GM12878 (cell line): ENCODE results near the gene HINT2. TPM values are rescaled to one million over a fixed set of nuclear protein-coding genes. Genes with fewer than 3 reads are reported as not detected.

Experiments
- ATF7 ChIP-seq: fragments of 450-650 bp; IDR thresholded peaks from 2 replicates; pipeline ENCODE4 v1.6.1; 2016; ENCODE audit warnings: low read depth, mild to moderate bottlenecking
- BMI1 ChIP-seq: fragments of 450-650 bp; IDR thresholded peaks from 2 replicates; pipeline ENCODE4 v1.6.1; 2016; ENCODE audit warnings: mild to moderate bottlenecking, moderate library complexity, borderline replicate concordance
- CREB1 ChIP-seq: IDR thresholded peaks from 2 replicates; pipeline ENCODE4 v1.6.1; 2012; ENCODE audit warnings: low read depth, mild to moderate bottlenecking, inconsistent platforms
- ELK1 ChIP-seq: IDR thresholded peaks from 2 replicates; pipeline ENCODE4 v1.6.1; 2012; ENCODE audit warnings: low read depth, low read length, improper control_type of control experiment
- EP300 ChIP-seq, 2 experiments: fragments of 150-350 bp in 1 of 2; IDR thresholded peaks; 2 replicates each; pipeline ENCODE4 v1.6.1; 2011 to 2012; ENCODE audit warnings: low read depth in 2 of 2, low read length in 2 of 2, borderline replicate concordance in 1 of 2, improper control_type of control experiment in 1 of 2, inconsistent platforms in 1 of 2; ENCODE audit not compliant: control insufficient read depth in 1 of 2
- HCFC1 ChIP-seq: fragments of 150-350 bp; IDR thresholded peaks from 2 replicates; pipeline ENCODE4 v1.6.1; 2014; ENCODE audit warnings: low read length
- HDAC6 ChIP-seq: fragments of 200-600 bp; sonication (generic); IDR thresholded peaks from one replicate; pipeline ENCODE4 v1.8.0; 2017; ENCODE audit warnings: antibody characterized with exemption; ENCODE audit not compliant: unreplicated experiment
- IRF4 ChIP-seq: IDR thresholded peaks from 2 replicates; pipeline ENCODE4 v1.6.1; 2011; ENCODE audit warnings: low read depth, low read length
- MEF2A ChIP-seq: IDR thresholded peaks from 2 replicates; pipeline ENCODE4 v1.6.1; 2011; ENCODE audit warnings: low read depth, mild to moderate bottlenecking, low read length, moderate library complexity; ENCODE audit not compliant: insufficient read depth
- MLLT1 ChIP-seq: fragments of 450-650 bp; IDR thresholded peaks from 2 replicates; pipeline ENCODE4 v1.6.1; 2016; ENCODE audit warnings: mild to moderate bottlenecking
- MTA3 ChIP-seq: IDR thresholded peaks from 2 replicates; pipeline ENCODE4 v1.6.1; 2012; ENCODE audit warnings: low read length, inconsistent platforms, borderline replicate concordance
- NBN ChIP-seq: fragments of 450-650 bp; IDR thresholded peaks from 2 replicates; pipeline ENCODE4 v1.6.1; 2016
- NFIC ChIP-seq: IDR thresholded peaks from 2 replicates; pipeline ENCODE4 v1.6.1; 2012; ENCODE audit warnings: low read depth, mild to moderate bottlenecking, inconsistent platforms, low read length, moderate library complexity
- NKRF ChIP-seq: fragments of 450-650 bp; conservative IDR thresholded peaks from 2 replicates; pipeline ENCODE4 v1.6.1; 2017; ENCODE audit warnings: mild to moderate bottlenecking, moderate library complexity
- PBX3 ChIP-seq: IDR thresholded peaks from 2 replicates; pipeline ENCODE4 v1.6.1; 2011; ENCODE audit warnings: mild to moderate bottlenecking, low read depth, low read length, moderate library complexity; ENCODE audit not compliant: insufficient replicate concordance
- PML ChIP-seq: IDR thresholded peaks from 2 replicates; pipeline ENCODE4 v1.6.1; 2012; ENCODE audit warnings: low read length, inconsistent platforms
- POU2F2 ChIP-seq: IDR thresholded peaks from 3 replicates; pipeline ENCODE4 v1.6.1; 2011; ENCODE audit warnings: low read depth, mild to moderate bottlenecking, low read length, borderline replicate concordance
- SP1 ChIP-seq: IDR thresholded peaks from one replicate; pipeline ENCODE4 v1.6.1; 2011; ENCODE audit warnings: low read depth, low read length
- SREBF2 ChIP-seq: IDR thresholded peaks from 2 replicates; pipeline ENCODE4 v1.6.1; 2012; ENCODE audit warnings: mild to moderate bottlenecking, low read length
- TBL1XR1 ChIP-seq: IDR thresholded peaks from 2 replicates; pipeline ENCODE4 v1.6.1; 2012; ENCODE audit warnings: low read depth, low read length, improper control_type of control experiment
- TCF12 ChIP-seq: IDR thresholded peaks from 2 replicates; pipeline ENCODE4 v1.6.1; 2011; ENCODE audit warnings: low read depth, mild to moderate bottlenecking, low read length
- TCF3 ChIP-seq: IDR thresholded peaks from 2 replicates; pipeline ENCODE4 v1.6.1; 2012; ENCODE audit warnings: low read depth, mild to moderate bottlenecking, low read length, borderline replicate concordance; ENCODE audit not compliant: insufficient read depth
- YY1 ChIP-seq: IDR thresholded peaks from 2 replicates; pipeline ENCODE4 v1.6.1; 2011; ENCODE audit warnings: low read depth, mild to moderate bottlenecking, low read length
- ZNF217 ChIP-seq: fragments of 450-650 bp; IDR thresholded peaks from 2 replicates; pipeline ENCODE4 v1.6.1; 2017; ENCODE audit warnings: antibody characterized with exemption, mild to moderate bottlenecking
- polyA plus RNA-seq, 11 experiments: library from polyadenylated mRNA; depleted of rRNA in 4 of 11; unstranded in 6 of 11; stranded (reverse) in 5 of 11; fragments of >200 nt; fragmentation: Nextera tagmentation in 4 of 11; fragmentation: Illumina TruSeq in 1 of 11; extraction: Ambion mirVana in 4 of 11; extraction: Trizol in 1 of 11; gene quantifications; 1 replicate in 1 of 11; 2 replicates in 10 of 11; pipeline versions ENCODE4 v1.2.1 to v1.2.3, GENCODE V29; 2011 to 2016; ENCODE audit warnings: inconsistent platforms in 2 of 11, missing spikeins in 2 of 11, low read depth in 1 of 11
- total RNA-seq, 4 experiments: library from RNA; depleted of rRNA in 3 of 4; stranded (reverse); fragments of >200 nt in 3 of 4; fragmentation: Illumina TruSeq in 1 of 4; extraction: Trizol in 1 of 4; gene quantifications; 2 replicates each; pipeline versions ENCODE4 v1.2.1 to v1.2.3, GENCODE V29; 2013 to 2021

Gene HINT2
- total and polyA plus RNA-seq, 10 of the 15 experiments (the other 5 are each of a cell fraction or from before 2014, with no cell fraction given), result 12.1 to 144 (median 51.7) TPM

- TF ChIP-seq MEF2A (peak; percentile 94), SP1 (peak; percentile 45), IRF4 (peak; percentile 14; the same call in 1 of the 2 replicates), ATF7 (peak; percentile 64), PML (no peak), NKRF (no peak; the same call in 1 of the 2 replicates), TCF3 (peak; percentile 73; the same call in 1 of the 2 replicates), EP300 (IDR thresholded peaks at IDR 0.05; ENCODE audit: borderline replicate concordance in 1 of 2, control insufficient read depth in 1 of 2, low read depth in 2 of 2, low read length in 2 of 2) (0 out of 4 replicates have a peak, but pooled peaks of 1 of the 2 experiments have one; percentile 15), MTA3 (peak; percentile 57; the same call in 1 of the 2 replicates), BMI1 (no peak), YY1 (0 out of 2 replicates have a peak, but pooled peaks have one; percentile 19), NBN (peak; percentile 78; the same call in 1 of the 2 replicates), MLLT1 (no peak), ELK1 (no peak), TBL1XR1 (no peak), PBX3 (peak; percentile 46), TCF12 (peak; percentile 94), NFIC (0 out of 2 replicates have a peak, but pooled peaks have one; percentile 42), SREBF2 (no peak), CREB1 (peak; percentile 57), POU2F2 (peak; percentile 37; the same call in 1 of the 3 replicates), HCFC1 (no peak; the same call in 1 of the 2 replicates), HDAC6 (no peak), ZNF217 (no peak)
Observed at GRCh38 chr9:35847792-35848572, 33.1 kb upstream of the HINT2 start (continued).
